GM20431 (cell line): ENCODE data around the gene ADGRA1.
"Not testable (repeated sequence)": the region's sequence is repeated elsewhere in the genome, so short reads cannot be mapped to it uniquely, and the experiment has no call there.

ENCODE experiments used
- in situ Hi-C: fragments of 300-500 bp; cut with MseI, MboI; formaldehyde crosslinking; loops from one replicate; pipeline ENCODE4 v1.15.0; 2020; ENCODE audit warnings: low sequenced_read_pairs; ENCODE audit not compliant: unreplicated experiment

Gene ADGRA1

GRCh38 chr10:133105686-133106390, 18.1 kb downstream of the ADGRA1 start:
- in situ Hi-C loops = no loop called here

- in situ Hi-C loops = no loop called here
Measured at GRCh38 chr10:133106516-133106915, 18.8 kb downstream of the ADGRA1 start.

- in situ Hi-C loops = no loop called here
Measured at GRCh38 chr10:133107442-133107841, 19.7 kb downstream of the ADGRA1 start.

- in situ Hi-C loops = no loop called here
Measured at GRCh38 chr10:133109711-133110110, 22.0 kb downstream of the ADGRA1 start.

GRCh38 chr10:133110133-133110532, 22.4 kb downstream of the ADGRA1 start:
- in situ Hi-C loops = no loop called here

- in situ Hi-C loops = no loop called here
Measured at GRCh38 chr10:133110609-133111275, 23.0 kb downstream of the ADGRA1 start.

- in situ Hi-C loops = not testable (repeated sequence)
Measured at GRCh38 chr10:133111640-133112039, 23.9 kb downstream of the ADGRA1 start.

GRCh38 chr10:133113146-133113830, 25.6 kb downstream of the ADGRA1 start:
- in situ Hi-C loops = no loop called here

- in situ Hi-C loops = no loop called here
Measured at GRCh38 chr10:133113847-133114246, 26.1 kb downstream of the ADGRA1 start.

GRCh38 chr10:133114251-133114650, 26.5 kb downstream of the ADGRA1 start:
- in situ Hi-C loops = no loop called here

GRCh38 chr10:133114726-133115452, 27.2 kb downstream of the ADGRA1 start:
- in situ Hi-C loops = no loop called here

- in situ Hi-C loops = no loop called here
Measured at GRCh38 chr10:133115453-133115842, 27.7 kb downstream of the ADGRA1 start.

- in situ Hi-C loops = no loop called here
Measured at GRCh38 chr10:133115976-133116375, 28.3 kb downstream of the ADGRA1 start.

- in situ Hi-C loops = no loop called here
Measured at GRCh38 chr10:133116455-133116854, 28.7 kb downstream of the ADGRA1 start.

- in situ Hi-C loops = no loop called here
Measured at GRCh38 chr10:133117036-133117687, 29.4 kb downstream of the ADGRA1 start.

- in situ Hi-C loops = no loop called here
Measured at GRCh38 chr10:133117688-133118071, 30.0 kb downstream of the ADGRA1 start.

GRCh38 chr10:133121479-133121878, 33.8 kb downstream of the ADGRA1 start:
- in situ Hi-C loops = no loop called here

GRCh38 chr10:133122171-133122935, 34.6 kb downstream of the ADGRA1 start:
- in situ Hi-C loops = no loop called here

GRCh38 chr10:133123050-133123745, 35.5 kb downstream of the ADGRA1 start:
- in situ Hi-C loops = no loop called here
